IMR-90 (cell line): Measurements from ENCODE around the gene AUH.

ENCODE experiments used
- BHLHE40 ChIP-seq: fragments of 150-350 bp; IDR thresholded peaks from 2 replicates; pipeline ENCODE4 v1.6.1; 2016; ENCODE audit warnings: mild to moderate bottlenecking, low read depth, low read length
- CEBPB ChIP-seq: IDR thresholded peaks from 2 replicates; pipeline ENCODE4 v1.6.1; 2012; ENCODE audit warnings: low read depth, low read length, improper control_type of control experiment
- CHD1 ChIP-seq: IDR thresholded peaks from 2 replicates; pipeline ENCODE4 v1.6.1; 2012; ENCODE audit warnings: low read depth, low read length, improper control_type of control experiment
- CTCF ChIP-seq: conservative IDR thresholded peaks from 2 replicates; pipeline ENCODE4 v1.5.1; 2012; ENCODE audit warnings: mild to moderate bottlenecking, low read depth, low read length, improper control_type of control experiment
- ELK1 ChIP-seq: fragments of 150-350 bp; IDR thresholded peaks from 2 replicates; pipeline ENCODE4 v1.6.1; 2016; ENCODE audit warnings: low read depth, mild to moderate bottlenecking, low read length, moderate library complexity, borderline replicate concordance
- MAZ ChIP-seq: IDR thresholded peaks from 2 replicates; pipeline ENCODE4 v1.6.1; 2012; ENCODE audit warnings: low read depth, mild to moderate bottlenecking, low read length, improper control_type of control experiment, moderate library complexity, borderline replicate concordance
- NFE2L2 ChIP-seq: fragments of 150-350 bp; IDR thresholded peaks from 2 replicates; pipeline ENCODE4 v1.6.1; 2016; ENCODE audit warnings: low read depth, mild to moderate bottlenecking, low read length
- POLR2A ChIP-seq: IDR thresholded peaks from 2 replicates; pipeline ENCODE4 v1.6.1; 2012; ENCODE audit warnings: mild to moderate bottlenecking, low read depth, low read length
- RAD21 ChIP-seq: IDR thresholded peaks from 2 replicates; pipeline ENCODE4 v1.6.1; 2012; ENCODE audit warnings: low read length, improper control_type of control experiment
- RCOR1 ChIP-seq: IDR thresholded peaks from 2 replicates; pipeline ENCODE4 v1.6.1; 2012; ENCODE audit warnings: mild to moderate bottlenecking, low read length, improper control_type of control experiment; ENCODE audit not compliant: insufficient replicate concordance
- RFX5 ChIP-seq: IDR thresholded peaks from 2 replicates; pipeline ENCODE4 v1.8.0; 2012; ENCODE audit warnings: low read depth, mild to moderate bottlenecking, low read length, moderate library complexity
- SMC3 ChIP-seq: fragments of 150-350 bp; IDR thresholded peaks from 2 replicates; pipeline ENCODE4 v1.6.1; 2016; ENCODE audit warnings: low read depth, mild to moderate bottlenecking, antibody characterized with exemption, low read length, moderate library complexity
- USF2 ChIP-seq: fragments of 150-350 bp; IDR thresholded peaks from 2 replicates; pipeline ENCODE4 v1.6.1; 2017; ENCODE audit warnings: mild to moderate bottlenecking, antibody characterized with exemption, low read length, low read depth

GRCh38 chr9:91170951-91171350 is 190.8 kb downstream of the AUH start:
- TF ChIP-seq RCOR1 (no peak), CTCF (no peak), POLR2A (no peak), USF2 (no peak), RFX5 (no peak), CHD1 (no peak), BHLHE40 (no peak), NFE2L2 (no peak), SMC3 (no peak), CEBPB (no peak), ELK1 (no peak), RAD21 (no peak), MAZ (no peak)
